HuH-7 (cell line): Measurements from ENCODE around the gene CFAP46.
"Not testable (repeated sequence)": the region's sequence is repeated elsewhere in the genome, so short reads cannot be mapped to it uniquely, and the experiment has no call there.

Experiments
- DNase-seq: peaks from one replicate; pipeline ENCODE4 v3.0.0; 2011; ENCODE audit warnings: low spot score

Gene CFAP46

GRCh38 chr10:132899054-132899750, 43.2 kb downstream of the CFAP46 start:
- DNase-seq = no peak

- DNase-seq = no peak
These were observed 43.8 kb downstream of the CFAP46 start for GRCh38 chr10:132898391-132899053.

GRCh38 chr10:132897516-132898381, 44.6 kb downstream of the CFAP46 start:
- DNase-seq = no peak

DNA sequence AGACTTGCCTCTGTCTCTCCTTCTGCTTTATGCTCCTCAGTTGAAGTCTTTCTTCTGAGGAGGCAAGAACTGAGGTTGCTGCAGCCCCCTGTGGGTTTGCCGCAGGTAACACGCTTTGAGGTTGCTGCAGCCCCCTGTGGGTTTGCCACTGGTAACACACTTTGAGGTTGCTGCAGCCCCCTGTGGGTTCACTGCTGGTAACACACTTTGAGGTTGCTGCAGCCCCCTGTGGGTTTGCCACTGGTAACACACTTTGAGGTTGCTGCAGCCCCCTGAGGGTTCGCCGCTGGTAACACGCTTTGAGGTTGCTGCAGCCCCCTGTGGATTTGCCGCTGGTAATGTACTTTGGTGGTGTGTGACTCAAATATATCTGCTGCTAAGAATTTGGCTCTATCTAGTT, 48.6 kb downstream of the CFAP46 start:
- DNase-seq = not testable (repeated sequence)

- no peak for DNase-seq
These were observed 49.3 kb downstream of the CFAP46 start for GRCh38 chr10:132893090-132893489.

DNA sequence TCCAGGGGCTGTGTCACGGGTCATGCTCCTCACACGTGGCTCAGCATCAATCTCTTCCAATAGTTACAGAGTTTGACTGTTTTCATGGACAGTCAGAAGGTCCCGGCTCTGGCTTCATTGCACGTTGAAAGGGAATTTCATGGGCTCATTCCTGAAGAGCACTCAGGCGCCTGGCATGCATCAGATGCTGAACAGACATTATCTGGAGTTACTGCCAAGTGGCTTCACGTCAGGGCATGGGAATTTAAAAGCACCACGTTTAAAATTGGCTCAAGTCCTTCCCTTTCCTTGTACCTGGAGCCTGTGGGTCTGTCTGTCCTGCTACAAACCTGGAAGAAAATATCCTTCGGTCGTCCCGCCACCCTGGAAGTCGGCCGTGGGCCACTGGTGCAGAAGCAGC, 50.4 kb downstream of the CFAP46 start:
- no peak for DNase-seq

DNA sequence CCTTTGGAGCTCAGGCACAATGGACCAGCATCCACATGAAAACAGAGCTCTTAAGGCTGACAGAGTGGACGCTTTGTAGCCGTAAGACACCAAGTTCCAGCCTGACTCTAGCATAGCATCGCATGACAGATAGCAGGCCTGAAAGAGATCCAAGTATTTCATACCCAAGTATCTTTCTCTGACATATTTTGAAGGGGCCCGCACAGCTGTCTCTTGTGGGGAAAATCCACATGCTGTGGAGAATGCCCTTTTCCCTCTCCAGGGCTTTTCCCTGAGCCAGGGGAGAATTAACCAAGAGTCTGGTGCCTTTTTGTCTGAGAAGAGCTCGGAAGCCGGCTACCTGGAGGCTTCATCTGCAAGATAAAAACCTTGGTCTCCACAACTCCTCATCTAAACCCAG, 51.0 kb downstream of the CFAP46 start:
- no peak for DNase-seq

- DNase-seq = no peak
These were observed 52.1 kb downstream of the CFAP46 start for GRCh38 chr10:132890301-132890700.

DNA sequence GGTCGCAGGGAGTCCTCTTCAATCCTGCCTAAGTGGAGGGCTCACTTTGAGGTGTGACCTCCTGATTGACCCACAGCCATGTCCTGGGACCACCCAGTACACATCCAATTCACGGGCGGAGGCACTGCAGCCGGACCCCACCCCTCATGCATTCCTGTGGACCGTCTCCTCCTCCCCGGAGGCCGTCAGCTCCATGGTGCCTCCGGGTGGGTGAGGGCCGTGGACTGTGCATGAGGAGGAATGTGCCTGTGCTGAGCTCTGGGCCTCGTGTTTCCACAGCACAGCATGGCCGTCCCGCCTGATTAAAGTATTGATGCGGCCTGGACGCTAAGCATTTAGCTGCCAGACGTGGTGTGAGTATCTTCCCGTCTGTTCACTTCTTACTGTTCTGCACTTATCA, 52.8 kb downstream of the CFAP46 start:
- no peak for DNase-seq

DNA sequence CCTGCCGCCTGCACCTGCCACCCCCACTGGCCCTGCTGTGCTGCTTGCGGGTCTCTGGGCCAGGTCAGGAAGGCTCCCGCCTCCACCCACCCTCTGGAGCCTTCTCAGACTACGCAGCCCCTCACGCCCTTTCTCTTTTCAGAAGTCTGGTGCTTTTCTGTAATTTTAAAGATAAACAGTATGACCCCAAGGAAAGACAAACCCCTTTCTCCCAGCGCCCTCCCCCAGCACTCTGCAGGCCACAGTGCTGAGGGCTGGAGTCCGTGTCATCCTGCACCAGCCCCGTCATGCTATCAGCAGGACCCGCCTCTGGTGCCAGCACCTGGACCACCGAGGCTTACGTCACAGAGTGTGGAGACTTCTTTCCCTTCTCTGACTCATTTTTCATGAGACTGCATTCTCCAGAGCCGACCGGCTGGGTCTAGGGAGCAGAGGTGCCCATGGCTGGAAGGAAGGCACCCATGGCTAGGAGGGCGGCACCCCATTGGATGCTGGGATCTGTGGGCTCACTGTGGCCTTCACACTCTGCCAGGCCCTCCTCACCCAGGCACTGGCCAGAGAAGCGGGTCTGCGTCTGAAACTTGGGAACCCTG, 53.4 kb downstream of the CFAP46 start:
- no peak for DNase-seq

DNA sequence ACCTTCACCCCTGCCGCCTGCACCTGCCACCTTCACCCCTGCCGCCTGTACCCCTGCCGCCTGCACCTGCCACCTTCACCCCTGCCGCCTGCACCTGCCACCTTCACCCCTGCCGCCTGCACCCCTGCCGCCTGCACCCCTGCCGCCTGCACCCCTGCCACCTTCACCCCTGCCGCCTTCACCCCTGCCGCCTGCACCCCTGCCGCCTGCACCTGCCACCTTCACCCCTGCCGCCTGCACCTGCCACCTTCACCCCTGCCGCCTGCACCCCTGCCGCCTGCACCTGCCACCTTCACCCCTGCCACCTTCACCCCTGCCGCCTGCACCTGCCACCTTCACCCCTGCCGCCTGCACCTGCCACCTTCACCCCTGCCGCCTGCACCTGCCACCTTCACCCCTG, 53.9 kb downstream of the CFAP46 start:
- DNase-seq = not testable (repeated sequence)

DNA sequence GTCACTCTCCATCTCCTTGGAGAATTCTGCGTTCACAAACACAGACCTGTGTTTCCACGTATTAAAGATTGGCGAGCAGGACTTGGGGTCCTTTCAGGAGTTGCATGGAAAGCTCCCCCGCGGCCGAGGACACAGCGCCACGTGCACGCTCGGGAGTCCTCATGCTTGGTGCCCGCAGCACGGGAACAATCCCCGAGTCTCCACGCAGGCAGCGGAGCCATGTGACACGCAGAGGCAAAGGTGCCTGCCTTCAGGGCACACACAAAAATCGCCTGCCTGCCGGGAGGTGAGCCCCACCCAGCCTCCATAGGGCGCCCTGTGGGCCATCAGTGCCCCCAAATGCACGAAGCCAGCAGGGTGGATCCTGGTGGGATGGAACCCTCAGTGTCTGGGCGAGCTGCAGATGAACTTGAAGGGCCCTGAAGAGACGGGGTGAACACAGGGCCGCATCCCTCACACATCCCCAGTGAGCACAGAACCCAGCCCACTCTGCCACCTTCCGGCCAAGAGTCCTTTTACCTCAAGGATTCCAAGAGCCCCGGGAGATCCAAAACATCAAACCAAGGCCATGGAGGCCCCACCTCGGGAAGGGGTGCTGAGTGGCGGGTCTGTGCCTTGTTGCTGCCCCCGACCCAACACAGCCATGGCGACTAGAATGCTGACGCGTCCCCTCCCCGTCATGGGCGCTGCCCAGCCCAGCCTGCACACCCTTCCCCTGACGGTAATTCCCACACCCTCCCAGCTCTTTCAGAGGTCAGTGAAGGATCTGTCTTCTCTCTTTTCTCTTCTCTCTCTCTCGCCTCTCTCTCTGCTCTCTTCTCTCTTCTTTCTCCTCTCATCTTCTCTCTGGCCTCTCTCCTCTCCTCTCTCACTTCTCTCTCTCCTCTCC, 55.9 kb downstream of the CFAP46 start:
- no peak for DNase-seq

- DNase-seq = no peak
These were observed 56.7 kb downstream of the CFAP46 start for GRCh38 chr10:132885451-132886210.

DNA sequence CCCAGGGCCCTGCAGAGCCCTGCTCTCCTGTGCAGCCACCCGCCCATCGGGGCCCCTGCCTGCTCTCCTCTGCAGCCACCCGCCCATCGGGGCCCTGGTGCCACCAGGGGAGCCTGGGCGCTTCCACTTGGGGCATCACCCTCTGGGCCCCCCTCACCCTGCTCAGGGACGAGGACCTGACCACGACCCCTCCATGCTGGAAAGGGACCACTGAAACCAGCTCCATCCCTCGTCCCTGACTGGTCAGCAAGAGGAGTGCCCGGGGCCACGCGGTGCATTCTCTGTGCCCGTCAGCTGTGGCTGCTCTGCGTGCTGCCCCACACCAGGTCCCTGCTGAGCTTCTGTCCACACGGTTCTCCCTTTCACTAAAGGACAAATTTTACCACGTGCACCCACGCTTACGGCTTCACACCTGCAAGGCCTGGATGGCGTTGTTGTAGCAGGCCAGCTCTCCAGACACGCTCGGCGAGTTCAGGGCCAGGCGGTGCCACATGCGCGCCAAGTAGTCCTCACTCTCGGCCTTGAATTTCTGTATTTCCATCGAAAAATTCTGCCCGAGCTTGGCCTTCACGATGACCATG, 57.6 kb downstream of the CFAP46 start:
- no peak for DNase-seq

GRCh38 chr10:132884041-132884440, 58.3 kb downstream of the CFAP46 start:
- DNase-seq = no peak

DNA sequence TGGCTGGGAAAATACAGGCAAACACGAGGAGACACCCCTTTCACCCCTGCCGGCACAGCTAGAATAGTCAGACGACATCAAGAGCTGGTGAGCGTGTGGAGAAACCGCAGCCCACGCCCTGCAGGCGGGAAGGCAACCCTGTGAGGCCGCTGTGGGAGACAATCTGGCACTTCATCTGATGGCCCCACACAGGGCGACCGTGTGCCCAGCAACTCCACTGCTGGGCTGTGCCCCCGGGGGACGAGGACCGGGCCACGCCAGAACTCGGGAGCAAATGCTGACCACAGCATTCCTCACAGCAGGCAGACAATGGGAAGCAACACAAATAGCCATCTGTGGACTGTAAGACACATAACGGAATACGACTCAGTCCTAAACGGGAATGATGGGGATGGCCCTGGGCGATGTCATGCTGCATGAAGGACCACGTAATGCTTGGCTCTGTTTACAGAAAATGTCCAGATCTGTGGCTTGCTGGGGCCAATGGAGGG, 58.9 kb downstream of the CFAP46 start:
- no peak for DNase-seq

- DNase-seq = no peak
These were observed 60.1 kb downstream of the CFAP46 start for GRCh38 chr10:132882069-132882951.

- DNase-seq = no peak
These were observed 61.0 kb downstream of the CFAP46 start for GRCh38 chr10:132881186-132881920.
